PC-3 (cell line): ENCODE data around the gene C17orf100.

Experiments
- EZH2 ChIP-seq: fragments of 300-600 bp; sonication (generic); IDR thresholded peaks from one replicate; pipeline ENCODE4 v1.6.1; 2017; ENCODE audit warnings: antibody characterized with exemption, mild to moderate bottlenecking, low read length; ENCODE audit not compliant: unreplicated experiment
- TF ChIP-seq, protein P1 (sequence below): fragments of 300-600 bp; sonication (generic); conservative IDR thresholded peaks from 2 replicates; pipeline ENCODE4 v1.5.1; 2017; ENCODE audit warnings: antibody characterized with exemption, low read depth, mild to moderate bottlenecking, low read length

DNA sequence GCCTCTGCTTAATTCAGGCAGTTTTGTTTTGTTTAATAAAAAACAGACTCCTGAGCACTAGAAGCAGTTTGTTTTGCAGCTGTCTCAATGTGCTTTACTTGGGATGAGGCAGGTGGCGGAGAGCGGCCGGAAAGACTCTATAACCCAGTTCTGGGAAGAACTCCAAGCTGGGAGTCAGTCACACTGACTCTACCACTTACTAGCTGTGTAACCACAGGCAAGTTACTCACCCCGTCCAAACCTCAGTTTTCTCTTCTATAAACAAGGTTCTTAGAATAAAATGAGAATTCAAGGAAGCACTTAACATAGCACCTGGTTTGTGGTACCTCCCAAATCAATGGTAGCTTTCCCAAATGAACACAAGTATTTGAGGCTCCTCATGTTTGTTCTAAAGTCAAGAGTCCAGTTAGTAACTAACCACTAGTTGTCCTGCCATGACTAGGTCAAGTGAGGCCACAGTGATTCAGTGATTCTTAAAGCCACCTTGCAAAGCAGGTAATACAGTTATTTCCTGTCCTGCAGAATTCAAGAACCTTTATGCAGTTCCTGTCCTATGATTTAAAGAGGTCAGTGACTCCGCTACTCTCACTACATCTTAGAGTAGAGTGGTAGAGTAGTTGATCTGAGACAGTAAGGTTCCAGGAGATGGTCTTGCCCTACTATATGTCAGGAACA, 8.0 kb upstream of the C17orf100 start:
- TF ChIP-seq, protein P1, sequence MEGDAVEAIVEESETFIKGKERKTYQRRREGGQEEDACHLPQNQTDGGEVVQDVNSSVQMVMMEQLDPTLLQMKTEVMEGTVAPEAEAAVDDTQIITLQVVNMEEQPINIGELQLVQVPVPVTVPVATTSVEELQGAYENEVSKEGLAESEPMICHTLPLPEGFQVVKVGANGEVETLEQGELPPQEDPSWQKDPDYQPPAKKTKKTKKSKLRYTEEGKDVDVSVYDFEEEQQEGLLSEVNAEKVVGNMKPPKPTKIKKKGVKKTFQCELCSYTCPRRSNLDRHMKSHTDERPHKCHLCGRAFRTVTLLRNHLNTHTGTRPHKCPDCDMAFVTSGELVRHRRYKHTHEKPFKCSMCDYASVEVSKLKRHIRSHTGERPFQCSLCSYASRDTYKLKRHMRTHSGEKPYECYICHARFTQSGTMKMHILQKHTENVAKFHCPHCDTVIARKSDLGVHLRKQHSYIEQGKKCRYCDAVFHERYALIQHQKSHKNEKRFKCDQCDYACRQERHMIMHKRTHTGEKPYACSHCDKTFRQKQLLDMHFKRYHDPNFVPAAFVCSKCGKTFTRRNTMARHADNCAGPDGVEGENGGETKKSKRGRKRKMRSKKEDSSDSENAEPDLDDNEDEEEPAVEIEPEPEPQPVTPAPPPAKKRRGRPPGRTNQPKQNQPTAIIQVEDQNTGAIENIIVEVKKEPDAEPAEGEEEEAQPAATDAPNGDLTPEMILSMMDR = no peak
- no peak for TF ChIP-seq EZH2
